Measurements from ENCODE around the gene BSG.
"Not testable (repeated sequence)": the region's sequence is repeated elsewhere in the genome, so short reads cannot be mapped to it uniquely, and the experiment has no call there.

BSG gene

GRCh38 chr19:604355-604754, 32.0 kb downstream of the BSG start:
- no peak for DNase-seq (ENCODE audit: low spot score)

- DNase-seq (ENCODE audit: low spot score), result not testable (repeated sequence)
Observed at GRCh38 chr19:605061-605971, 32.9 kb downstream of the BSG start.

GRCh38 chr19:607301-608154, 35.1 kb downstream of the BSG start:
- DNase-seq (ENCODE audit: low spot score), result no peak

- DNase-seq (ENCODE audit: low spot score), result no peak
Observed at GRCh38 chr19:608155-609003, 36.0 kb downstream of the BSG start.

- peak; percentile 58 for DNase-seq (ENCODE audit: low spot score)
Observed at GRCh38 chr19:609004-609346, 36.6 kb downstream of the BSG start.

GRCh38 chr19:610071-610800, 37.8 kb downstream of the BSG start:
- DNase-seq (ENCODE audit: low spot score), result no peak

GRCh38 chr19:610801-611480, 38.5 kb downstream of the BSG start:
- peak; percentile 68 for DNase-seq (ENCODE audit: low spot score)

- DNase-seq (ENCODE audit: low spot score), result peak; percentile 43
Observed at GRCh38 chr19:611481-611868, 39.1 kb downstream of the BSG start.

GRCh38 chr19:612941-613340, 40.5 kb downstream of the BSG start:
- DNase-seq (ENCODE audit: low spot score), result no peak

- no peak for DNase-seq (ENCODE audit: low spot score)
Observed at GRCh38 chr19:613732-614567, 41.6 kb downstream of the BSG start.

GRCh38 chr19:615619-616018, 43.2 kb downstream of the BSG start:
- no peak for DNase-seq (ENCODE audit: low spot score)

- no peak for DNase-seq (ENCODE audit: low spot score)
Observed at GRCh38 chr19:616062-616700, 43.8 kb downstream of the BSG start.

GRCh38 chr19:616747-617526, 44.5 kb downstream of the BSG start:
- no peak for DNase-seq (ENCODE audit: low spot score)

- DNase-seq (ENCODE audit: low spot score), result no peak
Observed at GRCh38 chr19:617551-618246, 45.3 kb downstream of the BSG start.

- no peak for DNase-seq (ENCODE audit: low spot score)
Observed at GRCh38 chr19:618247-618619, 45.8 kb downstream of the BSG start.

- no peak for DNase-seq (ENCODE audit: low spot score)
Observed at GRCh38 chr19:618674-619285, 46.4 kb downstream of the BSG start.

GRCh38 chr19:619286-620002, 47.0 kb downstream of the BSG start:
- no peak for DNase-seq (ENCODE audit: low spot score)
